Neural cell (in vitro differentiated cells): Measurements from ENCODE around the gene CELSR1. TPM values are rescaled to one million over a fixed set of nuclear protein-coding genes. Genes with fewer than 3 reads are reported as not detected.

ENCODE experiments used
- H2AFZ ChIP-seq: fragments of 200-600, 300-800 bp; sonication (generic), shearing (Covaris generic); 2 replicates; pipeline ENCODE4 v1.6.0; 2014; ENCODE audit warnings: low read depth, mild to moderate bottlenecking, antibody characterized with exemption, low read length, moderate library complexity
- H3F3A ChIP-seq: fragments of 200-600 bp; shearing (Covaris generic); 2 replicates; pipeline ENCODE4 v1.6.1; 2016; ENCODE audit warnings: mild to moderate bottlenecking, moderate library complexity, mixed read lengths, antibody characterized with exemption, low read length; ENCODE audit not compliant: insufficient read depth, poor library complexity, severe bottlenecking
- H3K27ac ChIP-seq: fragments of 200-600, 300-800 bp; sonication (generic), shearing (Covaris generic); 2 replicates; pipeline ENCODE4 v1.5.1; 2014; ENCODE audit warnings: mild to moderate bottlenecking, low read length, moderate library complexity
- H3K27me3 ChIP-seq: fragments of 300-800, 200-600 bp; sonication (generic), shearing (Covaris generic); 2 replicates; pipeline ENCODE4 v1.6.0; 2014; ENCODE audit warnings: mild to moderate bottlenecking, low read depth, low read length, moderate library complexity; ENCODE audit not compliant: insufficient read depth
- H3K36me3 ChIP-seq: fragments of 300-800, 200-600 bp; sonication (generic), shearing (Covaris generic); 2 replicates; pipeline ENCODE4 v1.5.1; 2014; ENCODE audit warnings: mild to moderate bottlenecking, antibody characterized with exemption, low read length, moderate library complexity; ENCODE audit not compliant: insufficient read depth
- H3K4me2 ChIP-seq: fragments of 300-800, 200-600 bp; sonication (generic), shearing (Covaris generic); 2 replicates; pipeline ENCODE4 v1.6.0; 2014; ENCODE audit warnings: mild to moderate bottlenecking, low read length
- H3K4me3 ChIP-seq: fragments of 300-800, 200-600 bp; sonication (generic), shearing (Covaris generic); 2 replicates; pipeline ENCODE4 v1.5.1; 2014; ENCODE audit warnings: mild to moderate bottlenecking, low read length, moderate library complexity
- H3K79me2 ChIP-seq: fragments of 200-600 bp; shearing (Covaris generic); replicated peaks from 2 replicates; pipeline ENCODE4 v1.6.0; 2014; ENCODE audit warnings: mild to moderate bottlenecking, low read length, moderate library complexity; ENCODE audit not compliant: insufficient read depth
- H3K9ac ChIP-seq: fragments of 300-800, 200-600 bp; sonication (generic), shearing (Covaris generic); 2 replicates; pipeline ENCODE4 v1.6.1; 2016; ENCODE audit warnings: mild to moderate bottlenecking, low read length, mixed read lengths
- H3K9me2 ChIP-seq: fragments of 200-600 bp; shearing (Covaris generic); 2 replicates; pipeline ENCODE4 v1.6.1; 2016; ENCODE audit warnings: mild to moderate bottlenecking, low read length, mixed read lengths; ENCODE audit not compliant: insufficient read depth
- H3K9me3 ChIP-seq: fragments of 200-600, 300-800 bp; sonication (generic), shearing (Covaris generic); 2 replicates; pipeline ENCODE4 v1.6.1; 2016; ENCODE audit warnings: mild to moderate bottlenecking, mixed run types, low read length, moderate library complexity, mixed read lengths
- H4K20me1 ChIP-seq: fragments of 200-600 bp; shearing (Covaris generic); 2 replicates; pipeline ENCODE4 v1.6.1; 2016; ENCODE audit warnings: mild to moderate bottlenecking, mixed run types; ENCODE audit not compliant: insufficient read depth
- CTCF ChIP-seq: fragments of 450-650 bp; IDR thresholded peaks from 2 replicates; pipeline ENCODE4 v1.5.1; 2014; ENCODE audit warnings: antibody characterized with exemption, mild to moderate bottlenecking, moderate library complexity; ENCODE audit not compliant: poor library complexity, severe bottlenecking
- EP300 ChIP-seq: fragments of 450-650 bp; conservative IDR thresholded peaks from 2 replicates; pipeline ENCODE4 v1.6.1; 2014; ENCODE audit warnings: antibody characterized with exemption, mild to moderate bottlenecking, moderate library complexity; ENCODE audit not compliant: poor library complexity, severe bottlenecking
- EZH2 ChIP-seq: fragments of 200-600, 300-800 bp; shearing (Covaris generic), sonication (generic); IDR thresholded peaks from 2 replicates; pipeline ENCODE4 v1.6.1; 2014; ENCODE audit warnings: antibody characterized with exemption, low read length, borderline replicate concordance, mild to moderate bottlenecking; ENCODE audit not compliant: insufficient read depth, poor library complexity, severe bottlenecking
- MXI1 ChIP-seq: fragments of 450-650 bp; conservative IDR thresholded peaks from 2 replicates; pipeline ENCODE4 v1.6.1; 2014; ENCODE audit warnings: antibody characterized with exemption, mild to moderate bottlenecking; ENCODE audit not compliant: poor library complexity, severe bottlenecking
- POLR2AphosphoS5 ChIP-seq: IDR thresholded peaks from 2 replicates; pipeline ENCODE4 v1.6.1; 2012
- RAD21 ChIP-seq: fragments of 450-650 bp; conservative IDR thresholded peaks from 2 replicates; pipeline ENCODE4 v1.6.1; 2014; ENCODE audit warnings: antibody characterized with exemption, mild to moderate bottlenecking, moderate library complexity
- SMC3 ChIP-seq: fragments of 450-650 bp; conservative IDR thresholded peaks from 2 replicates; pipeline ENCODE4 v1.6.1; 2014; ENCODE audit warnings: antibody characterized with exemption, mild to moderate bottlenecking, moderate library complexity; ENCODE audit not compliant: poor library complexity
- TAF1 ChIP-seq: IDR thresholded peaks from 2 replicates; pipeline ENCODE4 v1.6.1; 2012; ENCODE audit warnings: low read depth
- polyA plus RNA-seq: library from polyadenylated mRNA; depleted of rRNA; stranded (reverse); fragments of >200 nt; gene quantifications from 2 replicates; pipeline ENCODE4 v1.2.3, GENCODE V29; 2014
- TF ChIP-seq, protein P1 (sequence below): IDR thresholded peaks from 2 replicates; pipeline ENCODE4 v1.6.1; 2012; ENCODE audit warnings: borderline replicate concordance

Gene CELSR1
- polyA plus RNA-seq, 1 donor from 2014 or later = 0.14 TPM

DNA sequence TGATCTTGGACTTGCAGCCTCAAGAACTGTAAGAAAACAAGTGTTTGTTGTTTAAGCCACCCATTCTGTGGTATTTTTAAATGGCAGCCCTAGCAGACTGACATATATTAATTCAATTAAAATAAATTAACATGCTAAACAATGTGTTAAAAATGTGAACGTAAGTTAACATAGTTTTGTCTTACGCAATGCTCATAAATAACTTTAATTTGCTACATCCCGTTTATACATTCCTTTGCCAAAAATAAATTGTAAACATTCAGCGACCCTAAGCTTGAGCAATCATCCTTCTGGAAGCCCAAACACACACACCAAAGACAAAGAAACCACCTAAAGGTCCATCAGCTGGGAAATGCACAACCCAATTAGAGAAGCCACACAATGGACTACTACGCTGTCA, 70.4 kb downstream of the CELSR1 start:
- Histone ChIP-seq H3K27me3 (no peaks in the 10 kb centered on the region), H3K4me2 (no peak overlapping the region), H3K79me2 (no peaks in the 10 kb centered on the region), H3K9me3 (no peaks in the 10 kb centered on the region), H3K4me3 (no peak overlapping the region), H2AFZ (no peak overlapping the region), H3F3A (no peaks in the 10 kb centered on the region), H3K9me2 (no peaks in the 10 kb centered on the region), H3K27ac (no peak overlapping the region), H3K36me3 (no peaks in the 10 kb centered on the region), H3K9ac (no peak overlapping the region), H4K20me1 (no peaks in the 10 kb centered on the region)
- TF ChIP-seq SMC3 (no peak), MXI1 (no peak), POLR2AphosphoS5 (no peak), RAD21 (no peak), EP300 (no peak)

DNA sequence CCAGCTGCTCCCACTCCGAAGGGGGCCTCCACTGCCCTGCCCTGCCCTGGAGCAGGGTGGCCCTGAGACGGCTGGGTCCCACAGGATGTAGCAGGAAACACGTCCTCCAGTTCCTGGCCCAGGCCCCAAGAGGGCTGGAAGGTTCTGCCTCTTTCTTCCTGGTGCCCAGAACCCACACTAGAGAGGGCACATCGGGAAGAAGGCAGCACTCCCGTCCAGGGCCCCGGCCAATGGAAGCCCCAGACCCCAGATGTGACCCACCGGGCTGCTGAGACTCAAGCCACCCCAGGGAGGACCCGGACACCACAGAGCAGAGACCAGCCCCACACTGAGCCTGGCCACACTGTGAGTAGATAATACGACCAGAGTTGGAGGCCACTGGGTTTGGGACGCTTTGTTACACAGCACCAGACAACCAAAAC, 71.2 kb downstream of the CELSR1 start:
- no peaks in the 10 kb centered on the region for H4K20me1 ChIP-seq
- H3K4me2 ChIP-seq = no peak overlapping the region
- no peaks in the 10 kb centered on the region for H3F3A ChIP-seq
- H3K9me2 ChIP-seq = no peaks in the 10 kb centered on the region
- TF ChIP-seq, protein P1, sequence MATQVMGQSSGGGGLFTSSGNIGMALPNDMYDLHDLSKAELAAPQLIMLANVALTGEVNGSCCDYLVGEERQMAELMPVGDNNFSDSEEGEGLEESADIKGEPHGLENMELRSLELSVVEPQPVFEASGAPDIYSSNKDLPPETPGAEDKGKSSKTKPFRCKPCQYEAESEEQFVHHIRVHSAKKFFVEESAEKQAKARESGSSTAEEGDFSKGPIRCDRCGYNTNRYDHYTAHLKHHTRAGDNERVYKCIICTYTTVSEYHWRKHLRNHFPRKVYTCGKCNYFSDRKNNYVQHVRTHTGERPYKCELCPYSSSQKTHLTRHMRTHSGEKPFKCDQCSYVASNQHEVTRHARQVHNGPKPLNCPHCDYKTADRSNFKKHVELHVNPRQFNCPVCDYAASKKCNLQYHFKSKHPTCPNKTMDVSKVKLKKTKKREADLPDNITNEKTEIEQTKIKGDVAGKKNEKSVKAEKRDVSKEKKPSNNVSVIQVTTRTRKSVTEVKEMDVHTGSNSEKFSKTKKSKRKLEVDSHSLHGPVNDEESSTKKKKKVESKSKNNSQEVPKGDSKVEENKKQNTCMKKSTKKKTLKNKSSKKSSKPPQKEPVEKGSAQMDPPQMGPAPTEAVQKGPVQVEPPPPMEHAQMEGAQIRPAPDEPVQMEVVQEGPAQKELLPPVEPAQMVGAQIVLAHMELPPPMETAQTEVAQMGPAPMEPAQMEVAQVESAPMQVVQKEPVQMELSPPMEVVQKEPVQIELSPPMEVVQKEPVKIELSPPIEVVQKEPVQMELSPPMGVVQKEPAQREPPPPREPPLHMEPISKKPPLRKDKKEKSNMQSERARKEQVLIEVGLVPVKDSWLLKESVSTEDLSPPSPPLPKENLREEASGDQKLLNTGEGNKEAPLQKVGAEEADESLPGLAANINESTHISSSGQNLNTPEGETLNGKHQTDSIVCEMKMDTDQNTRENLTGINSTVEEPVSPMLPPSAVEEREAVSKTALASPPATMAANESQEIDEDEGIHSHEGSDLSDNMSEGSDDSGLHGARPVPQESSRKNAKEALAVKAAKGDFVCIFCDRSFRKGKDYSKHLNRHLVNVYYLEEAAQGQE = no peak
- H3K79me2 ChIP-seq = no peaks in the 10 kb centered on the region
- H3K4me3 ChIP-seq = no peak overlapping the region
- H3K9me3 ChIP-seq = no peaks in the 10 kb centered on the region
- H3K9ac ChIP-seq = no peak overlapping the region
- H3K36me3 ChIP-seq = no peaks in the 10 kb centered on the region
- H3K27ac ChIP-seq = no peak overlapping the region
- no peak overlapping the region for H2AFZ ChIP-seq
- no peaks in the 10 kb centered on the region for H3K27me3 ChIP-seq

GRCh38 chr22:46465793-46466192, 71.6 kb downstream of the CELSR1 start:
- Histone ChIP-seq H3K4me3 (no peak overlapping the region), H2AFZ (no peak overlapping the region), H3K27me3 (no peaks in the 10 kb centered on the region), H3K36me3 (no peaks in the 10 kb centered on the region), H3K9me2 (no peaks in the 10 kb centered on the region), H4K20me1 (no peaks in the 10 kb centered on the region), H3K27ac (no peak overlapping the region), H3K9ac (no peak overlapping the region), H3K79me2 (no peaks in the 10 kb centered on the region), H3K4me2 (no peak overlapping the region), H3F3A (no peaks in the 10 kb centered on the region), H3K9me3 (no peaks in the 10 kb centered on the region)
- TF ChIP-seq, protein P1 = no peak
- TF ChIP-seq CTCF (no peak), EP300 (no peak), RAD21 (no peak), POLR2AphosphoS5 (no peak), TAF1 (no peak), EZH2 (no peak), SMC3 (no peak), MXI1 (no peak)
